SHP77 (cell line): Measurements from ENCODE around the gene ZNF853.
"Not testable (repeated sequence)": the region's sequence is repeated elsewhere in the genome, so short reads cannot be mapped to it uniquely, and the experiment has no call there.

Experiments used
- DNase-seq, 2 experiments: peaks; one replicate each; lab custom pipeline; 2025; lab: John Stamatoyannopoulos, UW

ZNF853 gene

GRCh38 chr7:6652446-6653011 lies 37.1 kb downstream of the ZNF853 start:
- no peak for DNase-seq

GRCh38 chr7:6653071-6654003 lies 37.9 kb downstream of the ZNF853 start:
- no peak for DNase-seq

GRCh38 chr7:6654113-6654841 lies 38.9 kb downstream of the ZNF853 start:
- no peak for DNase-seq

GRCh38 chr7:6654842-6655610 lies 39.6 kb downstream of the ZNF853 start:
- no peak for DNase-seq

GRCh38 chr7:6655636-6656385 lies 40.4 kb downstream of the ZNF853 start:
- no peak for DNase-seq

- no peak for DNase-seq
Measured at GRCh38 chr7:6656413-6656812, 41.0 kb downstream of the ZNF853 start.

- no peak for DNase-seq
Measured at GRCh38 chr7:6658618-6659345, 43.4 kb downstream of the ZNF853 start.

GRCh38 chr7:6670851-6671250 lies 55.4 kb downstream of the ZNF853 start:
- not testable (repeated sequence) for DNase-seq
